CD4-positive, alpha-beta T cell (primary cell): ENCODE data around the gene KRT28. TPM values are rescaled to one million over a fixed set of nuclear protein-coding genes. Genes with fewer than 3 reads are reported as not detected.

Experiments
- ATAC-seq: fragments of 200-7000 bp; cut with Tn5 transposase; one replicate; pipeline ENCODE4 v1.10.0; 2022; ENCODE audit warnings: mild to moderate bottlenecking; ENCODE audit not compliant: poor library complexity
- CTCF ChIA-PET: fragments of 350-600 bp; sonication (Branson Sonifier 250); formaldehyde crosslinking; loops from one replicate; lab custom pipeline; 2021; ENCODE audit warnings: antibody characterized with exemption, inconsistent platforms; lab: Charles Lee
- POLR2A ChIA-PET: fragments of 350-600 bp; sonication (Branson Sonifier 250); formaldehyde crosslinking; loops from one replicate; lab custom pipeline; 2021; ENCODE audit warnings: antibody characterized with exemption, inconsistent platforms; lab: Charles Lee
- DNase-seq, 14 experiments: peaks; one replicate each; pipeline ENCODE4 v3.0.0-alpha.2; 2013 to 2020; ENCODE audit warnings: mixed read lengths in 2 of 14
- H3K27ac ChIP-seq, 2 donors: one replicate each; pipeline versions ENCODE4 v1.5.1 to v1.7.0; 2013; ENCODE audit warnings: low read length in 2 of 2, low read depth in 1 of 2, mild to moderate bottlenecking in 1 of 2
- H3K27me3 ChIP-seq, 2 experiments: 1 replicate in 1 of 2; 2 replicates in 1 of 2; pipeline versions ENCODE4 v1.6.1 to v1.7.0; 2013; ENCODE audit warnings: low read length in 2 of 2, control low read depth in 1 of 2, mild to moderate bottlenecking in 1 of 2, moderate library complexity in 1 of 2; ENCODE audit not compliant: insufficient read depth in 2 of 2, control insufficient read depth in 1 of 2
- H3K36me3 ChIP-seq: one replicate; pipeline ENCODE4 v1.6.1; 2013; ENCODE audit warnings: low read length, control low read depth; ENCODE audit not compliant: insufficient read depth
- H3K4me1 ChIP-seq: one replicate; pipeline ENCODE4 v1.6.1; 2013; ENCODE audit warnings: low read length, control low read depth; ENCODE audit not compliant: insufficient read depth
- H3K4me3 ChIP-seq: one replicate; pipeline ENCODE4 v1.5.1; 2013; ENCODE audit warnings: mild to moderate bottlenecking, low read length, moderate library complexity
- H3K9me3 ChIP-seq, 2 experiments: 1 replicate in 1 of 2; 2 replicates in 1 of 2; pipeline versions ENCODE4 v1.6.1 to v1.7.0; 2013; ENCODE audit warnings: low read length in 2 of 2, mild to moderate bottlenecking in 2 of 2, control low read depth in 1 of 2, moderate library complexity in 1 of 2; ENCODE audit not compliant: control insufficient read depth in 1 of 2, insufficient read depth in 1 of 2
- H3K27ac Mint-ChIP-seq: one replicate; pipeline ENCODE4 v1.8.0; 2020; ENCODE audit warnings: mixed read lengths
- H3K27me3 Mint-ChIP-seq: one replicate; pipeline ENCODE4 v1.8.0; 2021; ENCODE audit warnings: mixed read lengths
- H3K36me3 Mint-ChIP-seq: one replicate; pipeline ENCODE4 v1.8.0; 2021; ENCODE audit warnings: low read depth, mixed read lengths
- H3K4me1 Mint-ChIP-seq: one replicate; pipeline ENCODE4 v1.8.0; 2021; ENCODE audit warnings: low read depth, mixed read lengths
- H3K4me3 Mint-ChIP-seq: one replicate; pipeline ENCODE4 v1.8.0; 2020; ENCODE audit warnings: mild to moderate bottlenecking, mixed read lengths
- H3K9me3 Mint-ChIP-seq: one replicate; pipeline ENCODE4 v1.8.0; 2020; ENCODE audit warnings: mixed read lengths
- intact Hi-C, 2 experiments: fragments of 100-400 bp; cut with DNase I in 1 of 2; cut with micrococcal nuclease in 1 of 2; formaldehyde crosslinking; loops; one replicate each; pipeline versions ENCODE4 v1.15.1 to v1.9.0; 2023 to 2025; cut with DNase I, micrococcal nuclease
- total RNA-seq, 174 experiments: library from RNA in 2 of 174; stranded (reverse) in 2 of 174; gene quantifications; one replicate each; pipeline ENCODE4 v1.2.3 and lab custom pipeline; 2021 to 2026
- TF ChIP-seq, protein P1 (sequence below): fragments of 200-600 bp; IDR thresholded peaks from one replicate; pipeline ENCODE4 v1.8.0; 2022; ENCODE audit warnings: antibody characterized with exemption, mild to moderate bottlenecking

The KRT28 gene
- total RNA-seq, 2 experiments from 2014 or later = not detected

DNA sequence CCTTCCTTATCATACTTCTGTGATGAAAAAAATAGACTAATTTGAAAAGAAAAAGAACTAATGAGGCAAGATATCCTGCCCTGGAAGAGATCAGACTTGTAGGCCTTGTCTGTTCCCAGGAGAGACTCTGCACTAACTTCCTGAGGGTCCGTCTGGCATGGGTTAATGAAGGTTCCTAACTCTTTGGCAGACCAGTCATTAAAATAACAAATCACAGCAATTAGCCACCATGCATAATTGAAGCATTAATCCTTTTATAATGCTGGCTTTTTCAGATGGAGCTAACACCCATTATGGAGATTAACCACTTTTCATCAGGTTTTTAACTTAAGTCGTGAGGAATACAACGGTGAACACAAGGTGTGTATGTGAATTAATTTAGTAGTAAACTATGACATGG, 33.1 kb upstream of the KRT28 start:
- Mint-ChIP-seq H3K36me3 (peaks cover 4% of the 10 kb centered on the region), H3K27me3 (no peaks in the 10 kb centered on the region), H3K9me3 (no peaks in the 10 kb centered on the region), H3K4me1 (peaks cover 3% of the 10 kb centered on the region), H3K27ac (no peak overlapping the region), H3K4me3 (no peak overlapping the region)
- no peak overlapping the region for H3K27ac ChIP-seq
- POLR2A ChIA-PET = interaction anchor here (1.8 kb wide), 1 partner anchor 14 kb away, joined by 9 read pairs; no protein-coding TSS in a partner anchor
- H3K4me3 ChIP-seq = no peak overlapping the region
- no peaks in the 10 kb centered on the region for H3K9me3 ChIP-seq
- CTCF ChIA-PET = no interaction called here
- no peaks in the 10 kb centered on the region for H3K27me3 ChIP-seq
- TF ChIP-seq, protein P1, sequence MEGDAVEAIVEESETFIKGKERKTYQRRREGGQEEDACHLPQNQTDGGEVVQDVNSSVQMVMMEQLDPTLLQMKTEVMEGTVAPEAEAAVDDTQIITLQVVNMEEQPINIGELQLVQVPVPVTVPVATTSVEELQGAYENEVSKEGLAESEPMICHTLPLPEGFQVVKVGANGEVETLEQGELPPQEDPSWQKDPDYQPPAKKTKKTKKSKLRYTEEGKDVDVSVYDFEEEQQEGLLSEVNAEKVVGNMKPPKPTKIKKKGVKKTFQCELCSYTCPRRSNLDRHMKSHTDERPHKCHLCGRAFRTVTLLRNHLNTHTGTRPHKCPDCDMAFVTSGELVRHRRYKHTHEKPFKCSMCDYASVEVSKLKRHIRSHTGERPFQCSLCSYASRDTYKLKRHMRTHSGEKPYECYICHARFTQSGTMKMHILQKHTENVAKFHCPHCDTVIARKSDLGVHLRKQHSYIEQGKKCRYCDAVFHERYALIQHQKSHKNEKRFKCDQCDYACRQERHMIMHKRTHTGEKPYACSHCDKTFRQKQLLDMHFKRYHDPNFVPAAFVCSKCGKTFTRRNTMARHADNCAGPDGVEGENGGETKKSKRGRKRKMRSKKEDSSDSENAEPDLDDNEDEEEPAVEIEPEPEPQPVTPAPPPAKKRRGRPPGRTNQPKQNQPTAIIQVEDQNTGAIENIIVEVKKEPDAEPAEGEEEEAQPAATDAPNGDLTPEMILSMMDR = no peak
- DNase-seq (no peak), ATAC-seq (no peak)
- peaks cover 5% of the 10 kb centered on the region for H3K36me3 ChIP-seq
- H3K4me1 ChIP-seq = no peaks in the 10 kb centered on the region
- intact Hi-C loops = no loop called here

DNA sequence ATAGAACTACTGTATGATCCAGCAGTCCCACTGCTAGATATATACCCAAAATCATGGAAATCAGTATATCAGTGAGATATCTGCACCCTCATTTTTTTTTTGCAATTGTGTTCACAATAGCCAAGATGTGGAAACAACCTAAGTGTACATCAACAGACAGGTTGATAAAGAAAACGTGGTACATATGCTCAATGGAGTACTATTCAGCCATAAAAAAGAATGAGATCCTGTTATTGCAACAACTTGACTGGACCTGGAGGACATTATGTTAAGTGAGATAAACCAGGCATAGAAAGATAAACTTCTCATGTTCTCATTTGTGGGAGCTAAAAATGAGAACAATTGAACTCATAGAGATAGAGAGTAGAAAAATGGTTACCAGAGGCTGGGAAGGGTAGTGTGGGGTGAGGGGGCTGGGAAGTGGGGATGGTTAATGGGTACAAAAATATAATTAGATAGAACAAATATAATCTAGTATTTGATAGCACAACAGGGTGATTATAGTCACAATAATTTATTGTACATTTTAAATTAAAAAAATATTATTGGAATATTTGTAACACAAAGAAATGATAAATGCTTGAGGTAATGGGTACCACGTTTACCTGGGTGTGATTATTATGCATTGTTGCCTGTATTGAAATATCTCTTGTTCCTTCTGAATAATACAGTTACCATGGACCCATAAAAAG, 30.5 kb upstream of the KRT28 start:
- H3K4me3 ChIP-seq = no peak overlapping the region
- no peak overlapping the region for H3K27ac Mint-ChIP-seq
- H3K36me3 ChIP-seq = peaks cover 5% of the 10 kb centered on the region
- ATAC-seq (no peak), DNase-seq (no peak)
- intact Hi-C loops = no loop called here
- no peak overlapping the region for H3K27ac ChIP-seq
- H3K36me3 Mint-ChIP-seq = peaks cover 4% of the 10 kb centered on the region
- no peak overlapping the region for H3K4me3 Mint-ChIP-seq
- H3K4me1 Mint-ChIP-seq = peaks cover 5% of the 10 kb centered on the region
- no peaks in the 10 kb centered on the region for H3K4me1 ChIP-seq
- ChIA-PET POLR2A (interaction anchor here (0.7 kb wide), 1 partner anchor 176 kb away, joined by 3 read pairs; no protein-coding TSS in a partner anchor), CTCF (no interaction called here)
- H3K9me3 ChIP-seq = no peaks in the 10 kb centered on the region
- H3K9me3 Mint-ChIP-seq = no peaks in the 10 kb centered on the region
- H3K27me3 ChIP-seq = no peaks in the 10 kb centered on the region
- H3K27me3 Mint-ChIP-seq = peaks cover 12% of the 10 kb centered on the region
- TF ChIP-seq, protein P1 = no peak

DNA sequence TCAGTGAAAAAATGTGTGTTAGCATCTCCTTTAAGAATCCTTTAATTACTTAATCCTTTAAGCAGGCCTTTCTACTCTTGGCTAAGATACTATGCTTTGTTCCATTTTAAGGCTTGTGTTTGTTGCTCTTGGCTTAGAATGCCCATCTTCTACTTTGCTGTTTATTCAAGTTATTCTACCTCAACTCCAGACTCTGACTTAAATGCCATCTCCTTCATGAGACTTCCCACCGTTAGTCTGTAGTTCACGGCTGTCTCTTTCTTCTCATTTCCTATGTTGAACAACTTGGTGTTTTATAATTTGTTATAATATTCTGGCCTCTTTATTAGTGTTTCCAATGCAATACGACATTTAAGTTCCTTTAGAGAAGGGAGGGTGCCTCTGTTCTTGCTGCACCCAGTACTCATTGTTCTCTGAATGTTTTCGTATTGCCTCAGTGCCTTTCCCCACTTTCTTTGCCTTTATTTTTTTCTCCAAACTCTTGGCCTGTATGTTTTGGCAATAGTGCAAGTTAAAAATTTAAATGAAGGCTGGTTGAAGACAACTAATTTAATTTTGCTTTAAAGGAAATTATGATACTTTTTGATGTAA, 28.8 kb upstream of the KRT28 start:
- DNase-seq (no peak), ATAC-seq (no peak)
- ChIA-PET CTCF (no interaction called here), POLR2A (interaction anchor here (1.2 kb wide), 1 partner anchor 10 kb away, joined by 5 read pairs; no protein-coding TSS in a partner anchor)
- TF ChIP-seq, protein P1 = no peak
- Mint-ChIP-seq H3K27ac (no peak overlapping the region), H3K4me1 (peaks cover 5% of the 10 kb centered on the region), H3K36me3 (peaks cover 4% of the 10 kb centered on the region), H3K9me3 (no peaks in the 10 kb centered on the region), H3K27me3 (peaks cover 12% of the 10 kb centered on the region), H3K4me3 (no peak overlapping the region)
- no peaks in the 10 kb centered on the region for H3K27me3 ChIP-seq
- H3K9me3 ChIP-seq = no peaks in the 10 kb centered on the region
- intact Hi-C loops = no loop called here
- no peak overlapping the region for H3K4me3 ChIP-seq
- no peaks in the 10 kb centered on the region for H3K4me1 ChIP-seq
- no peaks in the 10 kb centered on the region for H3K36me3 ChIP-seq
- H3K27ac ChIP-seq = no peak overlapping the region
